ENCODE data around the gene MTMR3. TPM values are rescaled to one million over a fixed set of nuclear protein-coding genes. Genes with fewer than 3 reads are reported as not detected.

Gene MTMR3
- total RNA-seq, 1 experiment from 2014 or later: 11.2 TPM

DNA sequence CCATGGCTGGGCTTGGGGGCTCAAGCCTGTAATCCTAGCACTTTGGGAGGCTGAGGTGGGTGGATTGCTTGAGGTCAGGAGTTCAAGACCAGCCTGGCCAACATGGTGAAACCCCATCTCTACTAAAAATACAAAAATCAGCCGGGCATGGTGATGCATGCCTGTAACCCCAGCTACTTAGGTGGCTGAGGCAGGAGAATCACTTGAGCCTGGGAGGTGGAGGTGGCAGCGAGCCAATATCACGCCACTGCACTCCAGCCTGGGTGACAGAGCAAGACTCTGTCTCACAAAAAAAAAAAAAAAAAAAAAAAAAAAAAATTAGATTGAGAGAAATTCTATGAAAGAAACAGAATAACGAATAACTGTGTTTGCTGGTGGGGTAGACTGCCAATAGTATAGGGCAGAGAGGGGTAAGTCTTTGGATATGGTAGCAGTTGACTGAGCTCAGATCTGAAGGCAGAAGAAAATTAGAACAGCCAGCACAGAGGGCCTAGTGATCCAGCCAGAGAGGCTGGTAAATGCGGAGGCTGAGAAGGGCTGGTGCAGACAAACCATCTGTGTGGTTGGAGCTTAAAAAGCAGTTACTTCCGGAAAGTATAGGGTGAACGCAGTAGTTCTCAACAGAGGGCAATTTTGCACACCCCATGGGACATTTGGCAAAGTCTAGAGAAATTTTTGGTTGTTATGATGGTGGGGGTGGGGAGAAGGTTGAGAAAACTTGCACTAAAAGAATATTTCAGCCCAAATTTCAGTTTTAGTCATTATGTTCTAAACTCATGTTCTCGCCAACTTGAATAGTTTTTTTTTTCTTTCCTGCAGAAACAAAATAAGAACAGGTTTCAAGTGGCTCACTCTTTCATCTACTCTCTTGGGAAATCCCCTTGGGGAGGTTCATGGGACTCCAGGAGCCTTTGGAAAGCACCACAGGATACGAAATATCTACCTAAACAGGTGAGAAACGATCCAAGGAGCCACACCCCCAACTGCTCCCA lies 195.6 kb downstream of the MTMR3 start:
- no peak for DNase-seq (ENCODE audit: extremely low read depth, low read depth)

DNA sequence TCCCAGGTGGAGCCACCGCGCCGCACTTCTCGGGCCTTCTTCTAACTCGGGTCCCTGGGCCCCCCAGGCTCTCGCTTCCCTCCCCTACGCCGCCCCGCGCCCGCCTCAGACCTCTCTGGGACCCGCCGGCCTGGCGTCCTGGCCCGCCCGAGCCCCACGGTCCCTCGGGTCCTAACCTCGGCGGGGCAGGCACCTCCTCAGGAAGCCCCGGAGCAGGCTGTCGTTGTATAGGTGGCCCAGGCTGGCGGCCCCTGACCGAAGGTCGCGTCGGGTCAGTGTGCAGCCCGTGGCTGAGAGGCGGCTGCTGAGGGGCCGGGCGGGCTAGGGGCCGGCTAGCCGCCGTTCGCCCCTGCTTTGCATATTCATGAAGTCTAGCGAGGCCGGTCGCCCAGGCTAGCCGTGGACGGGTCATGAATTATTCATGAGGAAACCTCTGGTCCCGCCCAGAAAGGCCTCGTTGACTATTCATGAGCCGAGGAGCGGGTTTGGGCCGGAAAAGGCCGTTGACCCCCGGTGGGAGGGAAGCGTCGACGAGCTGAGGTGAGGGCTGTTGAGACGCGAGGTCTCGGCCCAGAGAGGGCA lies 197.1 kb downstream of the MTMR3 start, which contains the start of gene HORMAD2:
HORMAD2 (plus strand) TSS at position 513 of the 582 bp plus-strand sequence. CDS start 13,489 bp downstream, outside the sequence.
- DNase-seq (ENCODE audit: extremely low read depth, low read depth): no peak

Small RNAs within 50 kb of the gene (small RNA-seq; reads per million reads assigned to genes)
- gene MIR6818 (0 reads per million in 2 experiments), gene RNU6-331P (0 reads per million in 2 experiments)

Other genes starting within 250 kb of the MTMR3 start
- gene CABP7, start 163.2 kb upstream of the MTMR3 start, total RNA-seq (2014; rRNA removed; shearing (Covaris generic)): not detected in 2 replicates
- 13.2 and 14.3 TPM in 2 replicates for gene ZMAT5, start 116.2 kb upstream of the MTMR3 start, total RNA-seq (2014; rRNA removed; shearing (Covaris generic))
- 49.2 and 73.8 TPM in 2 replicates for gene UQCR10, start 115.8 kb upstream of the MTMR3 start, total RNA-seq (2014; rRNA removed; shearing (Covaris generic))
- gene ASCC2, start 44.9 kb upstream of the MTMR3 start, total RNA-seq (2014; rRNA removed; shearing (Covaris generic)): 16.3 and 18.6 TPM in 2 replicates
- gene HORMAD2, start 197.3 kb downstream of the MTMR3 start, total RNA-seq (2014; rRNA removed; shearing (Covaris generic)): not detected in 2 replicates

Measured in NCI-H460 (cell line).